ENCODE measurements around the gene ATXN2L.
"Not testable (repeated sequence)": the region's sequence is repeated elsewhere in the genome, so short reads cannot be mapped to it uniquely, and the experiment has no call there.

ATXN2L gene, protein sequence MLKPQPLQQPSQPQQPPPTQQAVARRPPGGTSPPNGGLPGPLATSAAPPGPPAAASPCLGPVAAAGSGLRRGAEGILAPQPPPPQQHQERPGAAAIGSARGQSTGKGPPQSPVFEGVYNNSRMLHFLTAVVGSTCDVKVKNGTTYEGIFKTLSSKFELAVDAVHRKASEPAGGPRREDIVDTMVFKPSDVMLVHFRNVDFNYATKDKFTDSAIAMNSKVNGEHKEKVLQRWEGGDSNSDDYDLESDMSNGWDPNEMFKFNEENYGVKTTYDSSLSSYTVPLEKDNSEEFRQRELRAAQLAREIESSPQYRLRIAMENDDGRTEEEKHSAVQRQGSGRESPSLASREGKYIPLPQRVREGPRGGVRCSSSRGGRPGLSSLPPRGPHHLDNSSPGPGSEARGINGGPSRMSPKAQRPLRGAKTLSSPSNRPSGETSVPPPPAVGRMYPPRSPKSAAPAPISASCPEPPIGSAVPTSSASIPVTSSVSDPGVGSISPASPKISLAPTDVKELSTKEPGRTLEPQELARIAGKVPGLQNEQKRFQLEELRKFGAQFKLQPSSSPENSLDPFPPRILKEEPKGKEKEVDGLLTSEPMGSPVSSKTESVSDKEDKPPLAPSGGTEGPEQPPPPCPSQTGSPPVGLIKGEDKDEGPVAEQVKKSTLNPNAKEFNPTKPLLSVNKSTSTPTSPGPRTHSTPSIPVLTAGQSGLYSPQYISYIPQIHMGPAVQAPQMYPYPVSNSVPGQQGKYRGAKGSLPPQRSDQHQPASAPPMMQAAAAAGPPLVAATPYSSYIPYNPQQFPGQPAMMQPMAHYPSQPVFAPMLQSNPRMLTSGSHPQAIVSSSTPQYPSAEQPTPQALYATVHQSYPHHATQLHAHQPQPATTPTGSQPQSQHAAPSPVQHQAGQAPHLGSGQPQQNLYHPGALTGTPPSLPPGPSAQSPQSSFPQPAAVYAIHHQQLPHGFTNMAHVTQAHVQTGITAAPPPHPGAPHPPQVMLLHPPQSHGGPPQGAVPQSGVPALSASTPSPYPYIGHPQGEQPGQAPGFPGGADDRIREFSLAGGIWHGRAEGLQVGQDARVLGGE

DNA sequence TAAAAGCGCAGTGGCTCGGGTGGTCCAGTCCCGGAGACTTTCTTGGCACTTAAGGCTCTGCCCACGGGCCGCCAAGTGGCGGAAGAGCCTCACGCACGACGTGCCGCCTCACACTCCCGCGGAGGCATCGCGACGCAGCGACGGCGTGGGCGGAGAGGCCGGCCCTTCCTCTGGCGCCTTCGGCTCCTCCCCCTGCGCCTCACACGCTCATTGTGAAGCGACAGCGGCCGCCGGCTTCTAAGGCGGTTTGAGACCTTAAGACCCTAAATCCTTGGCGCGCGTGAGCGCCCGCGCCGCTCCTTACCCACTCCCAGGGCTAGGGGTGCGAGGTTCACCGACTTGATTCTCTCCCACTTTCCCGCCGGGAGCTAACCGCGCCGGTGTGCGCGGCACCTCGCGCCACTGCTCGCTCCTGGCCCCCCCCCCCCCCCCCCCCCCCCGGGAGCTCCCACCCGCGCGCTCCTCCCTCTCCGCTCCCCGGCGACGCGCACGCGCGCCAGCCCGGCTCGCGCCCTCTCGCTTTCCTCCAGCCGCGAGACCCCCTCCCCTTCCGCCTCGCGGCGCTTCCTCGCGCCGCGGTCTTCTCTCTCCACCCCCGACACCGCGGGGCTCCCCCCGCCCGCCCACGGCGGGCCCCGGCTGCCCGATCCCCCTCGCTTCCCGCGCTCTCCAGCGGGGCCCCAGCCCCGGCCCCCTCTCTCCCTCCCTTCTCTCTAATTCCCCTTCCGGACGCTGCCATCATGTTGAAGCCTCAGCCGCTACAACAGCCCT lies at the start of gene ATXN2L:
Gene ATXN2L, plus strand, starts transcription at position 480 of the 771 bp plus-strand sequence. Its CDS starts 261 bp downstream, at position 741.
- peak; percentile 83 for DNase-seq

DNA sequence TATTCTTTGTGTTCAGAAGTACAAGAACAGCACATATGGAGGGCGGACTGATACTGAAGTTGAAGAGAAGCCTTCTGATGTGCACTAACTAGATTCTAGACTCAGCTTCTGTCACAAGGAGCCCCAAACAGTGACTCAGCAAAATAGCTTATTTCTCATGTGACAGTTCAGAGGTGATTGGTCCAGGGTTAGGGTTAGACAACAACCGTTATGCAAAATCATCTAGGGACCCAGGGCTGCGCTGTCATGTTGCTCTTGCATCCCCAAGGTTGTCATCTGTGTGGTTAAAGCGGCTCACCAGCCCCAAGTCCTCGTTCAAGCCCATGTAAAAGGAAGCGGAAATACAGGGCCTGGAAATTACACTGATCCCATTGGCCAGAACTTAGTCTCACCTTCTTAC lies 41.1 kb upstream of the ATXN2L start:
- not testable (repeated sequence) for DNase-seq

DNA sequence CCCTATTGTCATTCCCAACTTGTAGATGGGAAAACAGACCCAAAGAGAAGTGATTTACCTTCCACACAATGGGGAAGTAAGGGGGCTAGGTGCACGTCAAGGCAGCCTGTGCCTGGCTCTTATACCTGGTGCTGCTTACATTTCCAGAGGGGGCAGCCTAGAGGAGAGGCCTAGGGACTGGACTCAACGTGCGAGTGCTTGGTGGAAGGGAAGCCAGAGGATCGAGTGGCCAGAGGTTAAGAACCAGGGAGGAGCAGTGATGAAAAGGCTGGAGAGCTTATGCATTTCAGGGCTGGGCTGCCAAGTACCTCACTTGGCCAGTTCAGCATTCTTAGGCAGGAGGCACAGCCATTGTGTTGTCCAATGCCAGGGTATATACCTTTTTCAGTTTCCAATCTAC lies 40.4 kb upstream of the ATXN2L start:
- not testable (repeated sequence) for DNase-seq

DNA sequence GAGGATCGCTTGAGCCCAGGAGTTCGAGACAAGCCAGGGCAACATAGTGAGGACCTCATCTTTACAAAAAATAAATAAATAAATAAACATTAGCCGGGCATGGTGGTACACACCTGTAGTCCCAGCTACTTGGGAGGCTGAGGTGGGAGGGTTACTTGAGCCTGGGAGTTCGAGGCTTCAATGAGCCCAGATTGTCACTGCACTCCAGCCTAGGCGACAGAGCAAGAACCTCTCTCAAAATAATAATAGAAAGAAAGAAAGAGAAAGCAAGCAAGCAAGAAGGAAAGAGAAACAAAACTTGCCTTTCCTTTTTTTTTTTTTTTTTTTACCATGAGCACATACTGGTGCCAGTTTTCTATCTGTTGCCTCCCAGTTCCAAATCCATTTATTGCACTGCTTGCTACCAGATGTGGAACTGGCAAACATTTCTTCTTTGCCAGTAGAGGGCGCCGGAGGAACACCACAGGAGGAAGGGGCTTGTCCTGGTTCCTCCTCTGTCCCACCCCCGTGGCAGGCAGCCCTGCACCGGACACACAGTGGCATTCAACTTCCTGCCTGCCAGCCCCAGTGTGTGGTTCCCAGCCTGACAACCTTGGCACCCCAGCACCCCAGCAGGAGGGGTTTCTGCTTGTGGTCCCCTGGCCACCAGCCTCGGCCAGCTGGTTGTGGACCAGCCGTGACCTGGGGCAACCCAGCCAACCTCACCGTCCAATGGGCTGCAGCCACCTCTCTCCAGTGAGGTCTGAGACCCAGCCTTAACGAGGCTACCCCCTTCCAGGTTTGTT lies 20.4 kb upstream of the ATXN2L start:
- peak; percentile 51 for DNase-seq

DNA sequence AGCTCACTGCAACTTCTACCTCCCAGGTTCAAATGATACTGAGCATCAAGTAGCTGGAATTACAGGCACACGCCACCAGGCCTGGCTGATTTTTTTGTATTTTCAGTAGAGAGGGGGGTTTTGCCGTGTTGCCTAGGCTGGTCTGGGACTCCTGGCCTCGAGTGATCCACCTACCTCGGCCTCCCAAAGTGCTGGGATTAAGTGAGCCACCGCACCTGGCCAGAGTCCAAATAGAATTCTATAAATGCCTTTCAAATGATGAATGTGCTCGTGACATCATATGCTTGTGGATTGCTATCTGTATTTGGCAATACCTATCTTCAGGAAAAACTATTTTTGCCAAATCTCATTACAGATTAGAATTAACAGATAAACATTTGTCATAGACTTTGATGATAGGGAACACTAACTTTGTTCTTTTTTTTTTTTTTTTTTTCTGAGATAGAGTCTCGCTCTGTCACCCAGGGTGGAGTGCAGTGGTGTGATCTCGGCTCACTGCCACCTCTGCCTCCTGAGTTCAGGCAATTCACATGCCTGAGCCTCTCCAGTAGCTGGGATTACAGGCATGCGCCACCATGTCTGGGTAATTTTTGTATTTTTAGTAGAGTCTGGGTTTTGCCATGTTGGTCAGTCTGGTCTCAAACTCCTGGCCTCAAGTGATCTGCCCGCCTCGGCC lies 15.2 kb upstream of the ATXN2L start:
- not testable (repeated sequence) for DNase-seq

DNA sequence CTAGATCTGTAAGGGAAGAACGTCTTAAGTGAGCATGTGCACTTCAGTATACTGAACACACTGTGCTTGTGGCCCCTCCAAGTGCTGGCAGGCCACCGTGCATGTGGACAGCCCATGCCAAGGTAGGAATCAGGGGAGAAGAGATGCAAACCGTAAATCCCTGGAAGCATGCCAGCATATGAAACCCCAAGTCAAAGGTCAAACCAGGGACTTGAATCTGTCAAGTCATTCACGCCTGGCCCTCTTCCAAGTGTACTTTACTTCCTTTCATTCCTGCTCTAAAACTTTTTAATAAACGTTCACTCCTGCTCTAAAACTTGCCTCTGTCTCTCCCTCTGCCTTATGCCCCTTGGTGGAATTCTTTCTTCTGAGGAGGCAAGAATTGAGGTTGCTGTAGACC lies 2.8 kb upstream of the ATXN2L start:
- DNase-seq = no peak

DNA sequence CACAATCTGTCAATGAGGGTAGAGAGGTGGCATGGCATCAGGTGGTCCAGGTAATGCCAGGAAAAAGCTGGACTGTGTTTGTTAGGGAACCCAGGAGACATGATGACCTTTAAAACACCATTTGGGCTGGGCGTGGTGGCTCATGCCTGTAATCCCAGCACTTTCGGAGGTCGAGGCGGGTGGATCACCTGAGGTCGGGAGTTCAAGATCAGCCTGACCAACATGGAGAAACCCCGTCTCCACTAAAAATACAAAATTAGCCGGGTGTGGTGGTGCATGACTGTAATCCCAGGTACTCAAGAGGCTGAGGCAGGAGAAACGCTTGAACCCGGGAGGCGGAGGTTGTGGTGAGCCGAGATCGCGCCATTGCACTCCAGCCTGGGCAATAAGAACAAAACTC lies 2.3 kb upstream of the ATXN2L start:
- not testable (repeated sequence) for DNase-seq

DNA sequence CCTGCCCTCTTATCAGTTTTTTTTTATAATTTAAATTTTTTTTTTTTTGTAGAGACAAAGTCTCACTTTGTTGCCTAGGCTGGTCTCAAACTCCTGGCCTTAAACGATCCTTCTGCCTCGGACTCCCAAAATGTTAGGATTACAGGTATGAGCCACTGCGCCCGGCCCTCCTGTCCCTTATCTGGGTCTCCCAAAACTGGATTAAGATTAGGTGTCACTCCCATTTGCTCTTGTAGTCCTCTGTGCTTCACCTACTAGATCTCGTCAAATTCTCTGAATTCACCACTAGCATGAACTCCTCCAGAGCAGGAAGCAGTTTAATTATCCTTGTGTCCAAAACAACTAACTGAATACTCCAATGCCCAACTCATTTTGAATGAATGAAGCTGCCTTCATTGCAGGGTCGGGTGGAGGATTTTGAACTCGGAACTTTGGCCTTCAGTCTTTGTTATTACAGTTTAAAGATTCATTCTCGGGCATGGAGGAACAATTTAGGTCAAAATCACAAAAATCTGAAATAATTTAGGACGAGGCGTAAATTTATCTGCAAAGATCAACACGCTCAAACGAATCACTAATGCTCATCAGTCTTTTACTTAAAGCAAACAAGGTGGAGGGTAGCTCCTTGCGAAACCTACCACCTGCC lies 802 bp upstream of the ATXN2L start:
- no peak for DNase-seq

DNA sequence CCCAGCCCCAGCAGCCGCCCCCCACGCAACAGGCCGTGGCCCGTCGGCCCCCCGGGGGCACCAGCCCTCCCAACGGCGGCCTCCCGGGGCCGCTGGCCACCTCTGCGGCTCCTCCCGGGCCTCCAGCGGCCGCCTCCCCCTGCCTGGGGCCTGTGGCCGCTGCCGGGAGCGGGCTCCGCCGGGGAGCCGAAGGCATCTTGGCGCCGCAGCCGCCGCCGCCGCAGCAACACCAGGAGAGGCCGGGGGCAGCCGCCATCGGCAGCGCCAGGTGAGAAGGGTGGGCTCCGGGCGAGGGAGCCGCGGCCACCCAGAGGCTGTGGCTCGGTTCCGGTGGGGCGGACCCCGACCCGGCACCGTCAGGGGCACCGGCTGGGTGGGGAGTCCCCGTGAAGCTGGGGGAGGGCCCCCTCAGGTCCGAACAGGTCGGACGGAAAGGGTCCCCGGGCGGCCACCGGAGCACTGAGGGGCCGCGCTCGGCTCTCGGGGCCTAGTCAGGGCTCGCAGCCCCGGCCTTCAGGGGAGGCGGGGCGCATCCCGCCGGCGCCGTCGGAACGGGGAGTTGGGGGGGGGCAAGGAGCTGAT lies 583 bp downstream of the ATXN2L start:
- DNase-seq = no peak

DNA sequence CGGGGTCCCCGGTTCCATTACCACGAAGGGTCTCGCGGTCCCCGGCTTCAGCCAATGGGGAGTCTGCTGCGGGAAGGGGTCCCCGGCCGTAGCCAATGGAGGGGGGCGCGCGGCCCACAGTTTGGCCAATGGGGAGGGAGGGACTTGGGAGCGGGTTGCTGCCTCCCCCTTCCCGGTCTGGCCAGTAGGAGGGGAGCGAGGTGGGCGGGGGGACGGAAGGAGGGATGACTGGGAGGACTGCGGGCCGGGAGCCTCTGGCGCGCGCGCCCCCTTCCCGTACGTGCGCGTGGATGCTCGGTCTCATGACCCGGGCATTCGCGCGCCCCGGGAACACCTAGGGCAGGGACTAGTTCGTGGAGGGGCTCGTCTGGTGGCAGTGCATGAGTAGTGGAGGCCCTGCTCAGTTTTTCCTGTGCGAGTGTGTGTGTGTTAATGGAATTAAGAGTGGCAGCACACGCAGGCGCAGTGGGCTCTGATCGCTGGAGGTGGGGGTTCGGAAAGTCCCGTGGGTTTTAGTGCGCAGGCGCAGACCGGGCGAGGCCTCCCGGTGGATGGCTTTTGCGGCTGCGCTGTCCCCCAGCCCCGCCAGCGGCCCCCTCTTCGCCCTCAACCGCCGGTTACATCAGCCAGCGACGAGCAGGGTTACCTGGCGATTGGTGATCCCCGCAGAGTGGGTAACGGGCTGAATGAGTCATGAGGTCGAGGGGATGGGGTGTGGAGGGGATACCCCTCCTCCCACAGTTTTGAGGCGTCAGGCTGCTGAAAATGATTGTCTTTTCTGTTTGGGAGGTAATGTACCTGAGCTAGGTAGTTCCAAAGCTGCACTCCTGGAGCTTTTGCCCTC lies 1.3 kb downstream of the ATXN2L start:
- peak; percentile 95 for DNase-seq

DNA sequence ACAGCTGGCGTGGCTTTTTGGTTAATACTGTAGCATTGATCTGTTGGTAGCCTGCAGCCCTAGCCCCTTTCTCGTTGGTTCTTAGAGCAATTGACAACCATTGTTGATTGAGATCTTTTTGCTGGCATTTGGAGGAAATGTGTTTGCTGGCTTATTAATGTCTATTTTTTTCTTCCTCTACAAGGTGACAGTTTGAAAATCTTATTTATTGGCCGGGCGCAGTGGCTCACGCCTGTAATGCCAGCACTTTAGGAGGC lies 1.8 kb downstream of the ATXN2L start:
- DNase-seq = no peak

DNA sequence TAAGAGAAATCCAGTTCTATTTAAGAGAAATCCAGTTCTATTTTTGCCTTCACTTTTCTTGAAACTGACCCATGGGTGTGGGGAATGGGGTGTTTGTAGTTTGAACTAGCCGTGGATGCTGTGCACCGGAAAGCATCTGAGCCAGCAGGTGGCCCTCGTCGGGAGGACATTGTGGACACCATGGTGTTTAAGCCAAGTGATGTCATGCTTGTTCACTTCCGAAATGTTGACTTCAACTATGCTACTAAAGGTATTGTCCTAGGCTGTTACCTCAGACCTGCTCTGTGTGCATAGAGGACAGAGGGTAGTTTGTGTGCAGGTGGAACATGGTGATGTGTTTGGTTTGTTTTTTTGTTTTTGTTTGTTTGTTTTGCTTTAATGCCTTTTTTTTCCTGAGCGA lies 3.3 kb downstream of the ATXN2L start:
- no peak for DNase-seq

DNA sequence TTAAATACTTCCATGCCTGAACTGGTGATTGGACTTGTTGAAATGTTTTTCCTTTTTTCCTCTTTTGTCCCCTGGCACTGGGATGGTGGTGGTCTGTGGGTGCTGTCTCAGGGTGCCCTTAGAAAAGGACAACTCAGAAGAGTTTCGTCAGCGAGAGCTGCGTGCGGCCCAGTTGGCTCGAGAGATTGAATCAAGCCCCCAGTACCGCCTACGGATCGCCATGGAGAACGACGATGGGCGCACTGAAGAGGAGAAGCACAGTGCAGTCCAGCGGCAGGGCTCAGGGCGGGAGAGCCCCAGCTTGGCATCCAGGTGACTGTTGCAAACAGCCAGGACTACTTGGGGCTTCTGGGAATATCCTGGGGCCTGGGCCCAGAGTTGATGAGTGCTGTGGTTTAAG lies 6.9 kb downstream of the ATXN2L start:
- no peak for DNase-seq

DNA sequence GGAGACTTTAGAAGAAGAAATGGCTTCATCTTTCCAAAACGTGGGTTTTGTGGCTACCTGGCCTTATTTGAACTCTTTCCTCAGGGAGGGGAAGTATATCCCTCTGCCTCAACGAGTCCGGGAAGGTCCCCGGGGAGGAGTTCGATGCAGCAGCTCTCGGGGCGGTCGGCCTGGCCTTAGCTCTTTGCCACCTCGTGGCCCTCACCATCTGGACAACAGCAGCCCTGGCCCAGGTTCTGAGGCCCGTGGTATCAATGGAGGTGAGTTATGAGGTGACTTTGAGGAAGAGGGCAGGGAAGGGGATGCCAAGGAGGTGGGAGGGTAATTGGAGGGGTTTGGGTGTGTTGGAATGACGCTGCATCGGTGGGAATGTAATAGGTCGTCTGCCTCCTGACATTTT lies 7.7 kb downstream of the ATXN2L start:
- no peak for DNase-seq

DNA sequence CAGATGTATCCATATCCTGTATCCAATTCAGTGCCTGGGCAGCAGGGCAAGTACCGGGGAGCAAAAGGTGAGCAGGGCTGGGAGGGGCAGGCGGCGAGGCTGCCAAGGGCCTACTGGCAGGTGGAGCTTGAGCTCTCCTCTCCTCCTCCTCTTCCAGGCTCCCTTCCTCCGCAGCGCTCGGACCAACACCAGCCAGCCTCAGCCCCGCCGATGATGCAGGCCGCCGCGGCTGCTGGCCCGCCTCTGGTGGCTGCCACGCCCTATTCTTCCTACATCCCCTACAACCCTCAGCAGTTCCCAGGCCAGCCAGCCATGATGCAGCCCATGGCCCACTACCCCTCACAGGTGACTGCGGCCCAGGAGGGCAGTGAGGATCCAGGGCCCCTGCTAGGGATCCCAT lies 11.6 kb downstream of the ATXN2L start:
- no peak for DNase-seq

DNA sequence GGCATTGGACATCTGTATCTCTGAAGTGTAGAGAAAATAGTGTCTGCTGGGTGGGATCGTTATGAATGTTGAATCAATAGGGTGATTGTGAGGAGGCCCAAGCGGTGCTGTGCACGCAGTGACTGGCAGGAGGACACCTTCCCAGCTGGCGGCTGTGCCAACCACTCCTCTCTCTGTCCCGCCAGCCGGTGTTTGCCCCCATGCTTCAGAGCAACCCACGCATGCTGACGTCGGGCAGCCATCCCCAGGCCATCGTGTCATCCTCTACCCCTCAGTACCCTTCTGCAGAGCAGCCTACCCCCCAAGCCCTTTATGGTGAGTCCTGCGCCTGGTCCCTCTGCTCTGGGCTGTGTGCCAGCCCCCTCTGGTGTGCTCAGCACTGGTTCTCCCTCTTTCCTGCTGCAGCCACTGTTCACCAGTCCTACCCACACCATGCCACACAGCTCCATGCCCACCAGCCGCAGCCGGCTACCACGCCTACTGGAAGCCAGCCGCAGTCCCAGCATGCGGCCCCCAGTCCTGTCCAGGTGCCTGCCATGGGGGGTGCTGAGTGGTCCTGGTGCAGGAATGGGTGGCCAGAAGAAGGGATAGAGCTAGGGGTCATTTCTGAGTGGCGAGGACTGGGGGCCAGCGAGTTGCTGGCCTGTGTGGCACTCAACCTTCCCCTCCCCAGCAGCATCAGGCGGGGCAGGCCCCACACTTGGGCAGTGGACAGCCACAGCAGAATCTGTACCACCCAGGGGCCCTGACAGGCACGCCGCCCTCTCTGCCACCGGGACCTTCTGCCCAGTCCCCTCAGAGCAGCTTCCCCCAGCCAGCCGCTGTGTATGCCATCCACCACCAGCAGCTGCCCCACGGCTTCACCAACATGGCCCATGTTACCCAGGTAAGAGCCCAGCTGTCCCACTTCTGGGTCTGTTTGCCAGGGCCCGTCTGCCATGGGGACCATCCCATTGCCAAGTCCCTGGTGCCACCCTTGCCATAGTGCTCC lies 12.4 kb downstream of the ATXN2L start:
- DNase-seq = no peak

DNA sequence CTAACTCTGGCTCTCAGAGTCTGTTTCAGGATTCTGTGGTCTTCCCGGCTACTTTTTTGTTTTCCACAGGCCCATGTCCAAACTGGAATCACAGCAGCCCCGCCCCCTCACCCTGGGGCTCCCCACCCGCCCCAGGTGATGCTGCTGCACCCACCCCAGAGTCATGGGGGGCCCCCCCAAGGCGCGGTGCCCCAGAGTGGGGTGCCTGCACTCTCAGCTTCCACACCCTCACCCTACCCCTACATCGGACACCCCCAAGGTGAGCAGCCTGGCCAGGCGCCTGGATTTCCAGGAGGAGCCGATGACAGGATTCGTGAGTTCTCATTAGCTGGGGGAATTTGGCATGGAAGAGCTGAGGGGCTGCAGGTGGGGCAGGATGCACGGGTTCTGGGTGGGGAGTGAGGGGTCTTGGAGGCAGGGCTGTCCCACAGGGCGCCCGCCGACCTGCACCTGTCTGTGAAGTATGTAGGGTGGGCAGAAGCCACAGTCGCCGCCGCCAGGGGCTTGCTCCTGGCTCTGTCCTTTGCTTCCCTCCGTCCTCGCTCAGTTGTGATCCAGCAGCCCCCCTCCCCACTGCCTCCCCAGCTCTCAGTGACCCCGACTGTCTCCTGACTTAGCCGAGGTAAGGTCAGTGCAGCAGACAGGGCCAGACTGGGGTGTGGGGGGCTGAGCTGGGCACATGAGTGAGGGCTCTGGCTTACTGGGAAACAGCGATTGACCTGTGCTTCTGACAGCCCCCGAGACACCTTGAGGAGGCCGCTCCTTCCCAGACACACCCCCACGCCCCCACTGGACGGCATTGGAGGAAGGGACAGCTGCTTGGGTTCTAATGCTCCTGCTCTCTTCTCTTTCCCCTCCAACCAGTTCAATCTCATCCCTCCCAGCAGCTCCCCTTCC lies 13.3 kb downstream of the ATXN2L start:
- no peak for DNase-seq

DNA sequence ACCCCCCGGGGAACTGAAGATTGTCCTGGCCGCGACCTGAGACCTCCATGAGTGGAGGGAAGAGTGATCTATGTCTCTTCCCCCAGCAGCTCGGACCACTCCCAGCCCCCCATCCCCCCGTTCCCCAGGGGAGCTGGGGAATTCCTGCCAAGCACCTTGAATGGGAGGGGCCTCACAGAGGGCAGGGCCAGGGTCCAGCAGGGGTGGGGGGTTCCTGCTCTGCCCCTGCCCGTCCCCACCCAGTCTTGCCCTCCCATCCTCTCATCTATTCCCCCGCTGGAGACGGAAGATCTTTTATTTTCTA lies 13.9 kb downstream of the ATXN2L start:
- no peak for DNase-seq

Data from T1000 (cell line).